ENCODE data around the gene HIF3A. TPM values are rescaled to one million over a fixed set of nuclear protein-coding genes. Genes with fewer than 3 reads are reported as not detected.
A peak's percentile ranks its signal among the peaks of the same experiment; 100 is the strongest.
"Not testable (repeated sequence)": the region's sequence is repeated elsewhere in the genome, so short reads cannot be mapped to it uniquely, and the experiment has no call there.

Gene HIF3A
- total RNA-seq, 2 donors from 2014 or later: 50.0 to 79.8 TPM

- intact Hi-C loops (cut with DNase I): loop anchor here in 1 of 2 donors (10.0 kb wide), 1 partner anchor 196 kb away; no protein-coding TSS in a partner anchor
- DNase-seq (ENCODE audit: low spot score): no peak
Measured at GRCh38 chr19:46288896-46289588, 7.8 kb upstream of the HIF3A start.

GRCh38 chr19:46289724-46290619 is 6.9 kb upstream of the HIF3A start:
- DNase-seq (ENCODE audit: low spot score): no peak
- intact Hi-C loops (cut with DNase I): loop anchor here in 1 of 2 donors (10.0 kb wide), 1 partner anchor 195 kb away; no protein-coding TSS in a partner anchor

- intact Hi-C loops (cut with DNase I): no loop called here
- DNase-seq (ENCODE audit: low spot score): no peak
Measured at GRCh38 chr19:46291829-46292228, 5.0 kb upstream of the HIF3A start.

- DNase-seq (ENCODE audit: low spot score): no peak
- intact Hi-C loops (cut with DNase I): no loop called here
Measured at GRCh38 chr19:46294494-46294893, 2.3 kb upstream of the HIF3A start.

- intact Hi-C loops (cut with DNase I): no loop called here
- no peak for DNase-seq (ENCODE audit: low spot score)
Measured at GRCh38 chr19:46295401-46296201, 1.2 kb upstream of the HIF3A start.

- intact Hi-C loops (cut with DNase I): no loop called here
- DNase-seq (ENCODE audit: low spot score): no peak
Measured at GRCh38 chr19:46296202-46296480, 701 bp upstream of the HIF3A start.

- intact Hi-C loops (cut with DNase I): no loop called here
Measured at GRCh38 chr19:46297700-46298478, 1.0 kb downstream of the HIF3A start.

GRCh38 chr19:46298479-46299003 is 1.7 kb downstream of the HIF3A start:
- intact Hi-C loops (cut with DNase I): no loop called here
- DNase-seq (ENCODE audit: low spot score): no peak

More at GRCh38 chr19:46297700-46298478, 1.0 kb downstream of the HIF3A start:
- peak; percentile 90 for DNase-seq (ENCODE audit: low spot score)

GRCh38 chr19:46299004-46299509 is 2.2 kb downstream of the HIF3A start:
- DNase-seq (ENCODE audit: low spot score): peak; percentile 97
- intact Hi-C loops (cut with DNase I): no loop called here

- intact Hi-C loops (cut with DNase I): no loop called here
- DNase-seq (ENCODE audit: low spot score): no peak
Measured at GRCh38 chr19:46299695-46300094, 2.9 kb downstream of the HIF3A start.

GRCh38 chr19:46303322-46303690 is 6.5 kb downstream of the HIF3A start:
- no peak for DNase-seq (ENCODE audit: low spot score)
- intact Hi-C loops (cut with DNase I): no loop called here

- intact Hi-C loops (cut with DNase I): no loop called here
- DNase-seq (ENCODE audit: low spot score): no peak
Measured at GRCh38 chr19:46303691-46304397, 7.0 kb downstream of the HIF3A start.

GRCh38 chr19:46306501-46306900 is 9.7 kb downstream of the HIF3A start:
- DNase-seq (ENCODE audit: low spot score): no peak
- intact Hi-C loops (cut with DNase I): no loop called here

- intact Hi-C loops (cut with DNase I): no loop called here
- no peak for DNase-seq (ENCODE audit: low spot score)
Measured at GRCh38 chr19:46308510-46308909, 11.7 kb downstream of the HIF3A start.

- intact Hi-C loops (cut with DNase I): no loop called here
- DNase-seq (ENCODE audit: low spot score): no peak
Measured at GRCh38 chr19:46309056-46309455, 12.2 kb downstream of the HIF3A start.

GRCh38 chr19:46311444-46311843 is 14.6 kb downstream of the HIF3A start:
- DNase-seq (ENCODE audit: low spot score): no peak

GRCh38 chr19:46313540-46314469 is 17.0 kb downstream of the HIF3A start:
- intact Hi-C loops (cut with DNase I); DNase-seq (ENCODE audit: low spot score): not testable (repeated sequence)

More at GRCh38 chr19:46311444-46311843, 14.6 kb downstream of the HIF3A start:
- intact Hi-C loops (cut with DNase I): no loop called here

All from posterior vena cava (tissue), 2 donors.